Neural cell (in vitro differentiated cells): Measurements from ENCODE around the gene NT5C2. TPM values are rescaled to one million over a fixed set of nuclear protein-coding genes. Genes with fewer than 3 reads are reported as not detected.
"Not testable (repeated sequence)": the region's sequence is repeated elsewhere in the genome, so short reads cannot be mapped to it uniquely, and the experiment has no call there.

ENCODE experiments used
- H2AFZ ChIP-seq: fragments of 200-600, 300-800 bp; sonication (generic), shearing (Covaris generic); 2 replicates; pipeline ENCODE4 v1.6.0; 2014; ENCODE audit warnings: low read depth, mild to moderate bottlenecking, antibody characterized with exemption, low read length, moderate library complexity
- H3F3A ChIP-seq: fragments of 200-600 bp; shearing (Covaris generic); 2 replicates; pipeline ENCODE4 v1.6.1; 2016; ENCODE audit warnings: mild to moderate bottlenecking, moderate library complexity, mixed read lengths, antibody characterized with exemption, low read length; ENCODE audit not compliant: insufficient read depth, poor library complexity, severe bottlenecking
- H3K27ac ChIP-seq: fragments of 200-600, 300-800 bp; sonication (generic), shearing (Covaris generic); 2 replicates; pipeline ENCODE4 v1.5.1; 2014; ENCODE audit warnings: mild to moderate bottlenecking, low read length, moderate library complexity
- H3K27me3 ChIP-seq: fragments of 300-800, 200-600 bp; sonication (generic), shearing (Covaris generic); 2 replicates; pipeline ENCODE4 v1.6.0; 2014; ENCODE audit warnings: mild to moderate bottlenecking, low read depth, low read length, moderate library complexity; ENCODE audit not compliant: insufficient read depth
- H3K36me3 ChIP-seq: fragments of 300-800, 200-600 bp; sonication (generic), shearing (Covaris generic); 2 replicates; pipeline ENCODE4 v1.5.1; 2014; ENCODE audit warnings: mild to moderate bottlenecking, antibody characterized with exemption, low read length, moderate library complexity; ENCODE audit not compliant: insufficient read depth
- H3K4me2 ChIP-seq: fragments of 300-800, 200-600 bp; sonication (generic), shearing (Covaris generic); 2 replicates; pipeline ENCODE4 v1.6.0; 2014; ENCODE audit warnings: mild to moderate bottlenecking, low read length
- H3K4me3 ChIP-seq: fragments of 300-800, 200-600 bp; sonication (generic), shearing (Covaris generic); 2 replicates; pipeline ENCODE4 v1.5.1; 2014; ENCODE audit warnings: mild to moderate bottlenecking, low read length, moderate library complexity
- H3K79me2 ChIP-seq: fragments of 200-600 bp; shearing (Covaris generic); replicated peaks from 2 replicates; pipeline ENCODE4 v1.6.0; 2014; ENCODE audit warnings: mild to moderate bottlenecking, low read length, moderate library complexity; ENCODE audit not compliant: insufficient read depth
- H3K9ac ChIP-seq: fragments of 300-800, 200-600 bp; sonication (generic), shearing (Covaris generic); 2 replicates; pipeline ENCODE4 v1.6.1; 2016; ENCODE audit warnings: mild to moderate bottlenecking, low read length, mixed read lengths
- H3K9me2 ChIP-seq: fragments of 200-600 bp; shearing (Covaris generic); 2 replicates; pipeline ENCODE4 v1.6.1; 2016; ENCODE audit warnings: mild to moderate bottlenecking, low read length, mixed read lengths; ENCODE audit not compliant: insufficient read depth
- H3K9me3 ChIP-seq: fragments of 200-600, 300-800 bp; sonication (generic), shearing (Covaris generic); 2 replicates; pipeline ENCODE4 v1.6.1; 2016; ENCODE audit warnings: mild to moderate bottlenecking, mixed run types, low read length, moderate library complexity, mixed read lengths
- H4K20me1 ChIP-seq: fragments of 200-600 bp; shearing (Covaris generic); 2 replicates; pipeline ENCODE4 v1.6.1; 2016; ENCODE audit warnings: mild to moderate bottlenecking, mixed run types; ENCODE audit not compliant: insufficient read depth
- CTCF ChIP-seq: fragments of 450-650 bp; IDR thresholded peaks from 2 replicates; pipeline ENCODE4 v1.5.1; 2014; ENCODE audit warnings: antibody characterized with exemption, mild to moderate bottlenecking, moderate library complexity; ENCODE audit not compliant: poor library complexity, severe bottlenecking
- EP300 ChIP-seq: fragments of 450-650 bp; conservative IDR thresholded peaks from 2 replicates; pipeline ENCODE4 v1.6.1; 2014; ENCODE audit warnings: antibody characterized with exemption, mild to moderate bottlenecking, moderate library complexity; ENCODE audit not compliant: poor library complexity, severe bottlenecking
- EZH2 ChIP-seq: fragments of 200-600, 300-800 bp; shearing (Covaris generic), sonication (generic); IDR thresholded peaks from 2 replicates; pipeline ENCODE4 v1.6.1; 2014; ENCODE audit warnings: antibody characterized with exemption, low read length, borderline replicate concordance, mild to moderate bottlenecking; ENCODE audit not compliant: insufficient read depth, poor library complexity, severe bottlenecking
- MXI1 ChIP-seq: fragments of 450-650 bp; conservative IDR thresholded peaks from 2 replicates; pipeline ENCODE4 v1.6.1; 2014; ENCODE audit warnings: antibody characterized with exemption, mild to moderate bottlenecking; ENCODE audit not compliant: poor library complexity, severe bottlenecking
- POLR2AphosphoS5 ChIP-seq: IDR thresholded peaks from 2 replicates; pipeline ENCODE4 v1.6.1; 2012
- RAD21 ChIP-seq: fragments of 450-650 bp; conservative IDR thresholded peaks from 2 replicates; pipeline ENCODE4 v1.6.1; 2014; ENCODE audit warnings: antibody characterized with exemption, mild to moderate bottlenecking, moderate library complexity
- SMC3 ChIP-seq: fragments of 450-650 bp; conservative IDR thresholded peaks from 2 replicates; pipeline ENCODE4 v1.6.1; 2014; ENCODE audit warnings: antibody characterized with exemption, mild to moderate bottlenecking, moderate library complexity; ENCODE audit not compliant: poor library complexity
- TAF1 ChIP-seq: IDR thresholded peaks from 2 replicates; pipeline ENCODE4 v1.6.1; 2012; ENCODE audit warnings: low read depth
- polyA plus RNA-seq: library from polyadenylated mRNA; depleted of rRNA; stranded (reverse); fragments of >200 nt; gene quantifications from 2 replicates; pipeline ENCODE4 v1.2.3, GENCODE V29; 2014
- TF ChIP-seq, protein P1 (sequence below): IDR thresholded peaks from 2 replicates; pipeline ENCODE4 v1.6.1; 2012; ENCODE audit warnings: borderline replicate concordance

The NT5C2 gene
- polyA plus RNA-seq, 1 donor from 2014 or later, result 190 TPM

GRCh38 chr10:103186128-103186527, 6.9 kb downstream of the NT5C2 start:
- H3K4me3 ChIP-seq, result no peak overlapping the region
- H3K9me3 ChIP-seq, result no peaks in the 10 kb centered on the region
- no peak overlapping the region for H3K27ac ChIP-seq
- no peaks in the 10 kb centered on the region for H3K36me3 ChIP-seq
- no peak for TF ChIP-seq POLR2AphosphoS5
- TF ChIP-seq TAF1, result no peak
- no peak for TF ChIP-seq CTCF
- TF ChIP-seq, protein P1, sequence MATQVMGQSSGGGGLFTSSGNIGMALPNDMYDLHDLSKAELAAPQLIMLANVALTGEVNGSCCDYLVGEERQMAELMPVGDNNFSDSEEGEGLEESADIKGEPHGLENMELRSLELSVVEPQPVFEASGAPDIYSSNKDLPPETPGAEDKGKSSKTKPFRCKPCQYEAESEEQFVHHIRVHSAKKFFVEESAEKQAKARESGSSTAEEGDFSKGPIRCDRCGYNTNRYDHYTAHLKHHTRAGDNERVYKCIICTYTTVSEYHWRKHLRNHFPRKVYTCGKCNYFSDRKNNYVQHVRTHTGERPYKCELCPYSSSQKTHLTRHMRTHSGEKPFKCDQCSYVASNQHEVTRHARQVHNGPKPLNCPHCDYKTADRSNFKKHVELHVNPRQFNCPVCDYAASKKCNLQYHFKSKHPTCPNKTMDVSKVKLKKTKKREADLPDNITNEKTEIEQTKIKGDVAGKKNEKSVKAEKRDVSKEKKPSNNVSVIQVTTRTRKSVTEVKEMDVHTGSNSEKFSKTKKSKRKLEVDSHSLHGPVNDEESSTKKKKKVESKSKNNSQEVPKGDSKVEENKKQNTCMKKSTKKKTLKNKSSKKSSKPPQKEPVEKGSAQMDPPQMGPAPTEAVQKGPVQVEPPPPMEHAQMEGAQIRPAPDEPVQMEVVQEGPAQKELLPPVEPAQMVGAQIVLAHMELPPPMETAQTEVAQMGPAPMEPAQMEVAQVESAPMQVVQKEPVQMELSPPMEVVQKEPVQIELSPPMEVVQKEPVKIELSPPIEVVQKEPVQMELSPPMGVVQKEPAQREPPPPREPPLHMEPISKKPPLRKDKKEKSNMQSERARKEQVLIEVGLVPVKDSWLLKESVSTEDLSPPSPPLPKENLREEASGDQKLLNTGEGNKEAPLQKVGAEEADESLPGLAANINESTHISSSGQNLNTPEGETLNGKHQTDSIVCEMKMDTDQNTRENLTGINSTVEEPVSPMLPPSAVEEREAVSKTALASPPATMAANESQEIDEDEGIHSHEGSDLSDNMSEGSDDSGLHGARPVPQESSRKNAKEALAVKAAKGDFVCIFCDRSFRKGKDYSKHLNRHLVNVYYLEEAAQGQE, result no peak
- TF ChIP-seq MXI1, result no peak
- no peak for TF ChIP-seq SMC3
- TF ChIP-seq EP300, result no peak
- TF ChIP-seq EZH2, result no peak
- no peak for TF ChIP-seq RAD21
- no peaks in the 10 kb centered on the region for H3K9me2 ChIP-seq
- no peak overlapping the region for H3K4me2 ChIP-seq
- H3F3A ChIP-seq, result no peaks in the 10 kb centered on the region
- no peaks in the 10 kb centered on the region for H4K20me1 ChIP-seq
- H3K27me3 ChIP-seq, result no peaks in the 10 kb centered on the region
- H2AFZ ChIP-seq, result no peak overlapping the region
- peaks cover 94% of the 10 kb centered on the region for H3K79me2 ChIP-seq
- no peak overlapping the region for H3K9ac ChIP-seq

GRCh38 chr10:103184615-103185014, 8.5 kb downstream of the NT5C2 start:
- Histone ChIP-seq H3K4me3 (no peak overlapping the region), H3K79me2 (peaks cover 94% of the 10 kb centered on the region), H3K36me3 (peaks cover under 1% of the 10 kb centered on the region), H2AFZ (no peak overlapping the region), H3K27ac (no peak overlapping the region), H3K27me3 (no peaks in the 10 kb centered on the region), H4K20me1 (no peaks in the 10 kb centered on the region), H3K9me2 (no peaks in the 10 kb centered on the region), H3K4me2 (no peak overlapping the region), H3K9ac (no peak overlapping the region), H3K9me3 (no peaks in the 10 kb centered on the region), H3F3A (no peaks in the 10 kb centered on the region)
- TF ChIP-seq RAD21, result no peak
- TF ChIP-seq TAF1, result no peak
- no peak for TF ChIP-seq SMC3
- TF ChIP-seq, protein P1, result no peak
- TF ChIP-seq MXI1, result no peak
- TF ChIP-seq CTCF, result no peak
- TF ChIP-seq POLR2AphosphoS5, result no peak

DNA sequence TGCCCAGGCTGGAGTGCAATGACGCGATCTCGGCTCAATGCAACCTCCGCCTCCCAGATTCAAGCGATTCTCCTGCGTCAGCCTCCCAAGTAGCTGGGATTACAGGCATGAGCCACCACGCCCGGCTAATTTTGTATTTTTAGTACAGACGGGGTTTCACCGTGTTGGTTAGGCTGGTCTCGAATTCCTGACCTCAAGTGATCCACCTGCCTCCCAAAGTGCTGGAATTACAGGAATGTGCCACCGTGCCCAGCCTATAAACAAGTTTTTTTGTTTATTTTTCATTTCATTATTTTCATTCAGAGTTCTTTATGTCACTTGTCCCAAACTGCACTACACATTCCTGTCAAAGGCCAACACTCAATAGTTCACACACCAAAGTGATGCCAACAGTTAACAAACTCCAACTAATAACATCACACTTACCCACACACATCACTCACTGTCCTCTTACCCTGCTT, 9.1 kb downstream of the NT5C2 start:
- not testable (repeated sequence) for H3K27me3 ChIP-seq, H3K9me2 ChIP-seq, H3K36me3 ChIP-seq, H3K4me2 ChIP-seq, H3K27ac ChIP-seq, H2AFZ ChIP-seq, H3K9ac ChIP-seq, H3K4me3 ChIP-seq, H3F3A ChIP-seq, H3K9me3 ChIP-seq, H4K20me1 ChIP-seq
- H3K79me2 ChIP-seq, result peaks cover 91% of the 10 kb centered on the region
